Vagina (tissue), 2 donors: Measurements from ENCODE around the gene CD58.
"Not testable (repeated sequence)": the region's sequence is repeated elsewhere in the genome, so short reads cannot be mapped to it uniquely, and the experiment has no call there.

ENCODE experiments used
- POLR2AphosphoS5 ChIP-seq, 2 donors: sonication (generic); formaldehyde crosslinking; IDR thresholded peaks; one replicate each; pipeline ENCODE4 v1.9.0; 2017; ENCODE audit warnings: antibody characterized with exemption in 2 of 2, mild to moderate bottlenecking in 2 of 2, low read depth in 1 of 2; ENCODE audit not compliant: insufficient read depth in 1 of 2
- TF ChIP-seq, protein P1 (sequence below), 3 experiments: fragments of 450-650 bp in 2 of 3; fragments of 200-600 bp in 1 of 3; sonication (generic) in 1 of 3; IDR thresholded peaks; one replicate each; pipeline ENCODE4 v1.5.1; 2017 to 2019; ENCODE audit warnings: antibody characterized with exemption in 3 of 3, mild to moderate bottlenecking in 2 of 3, moderate library complexity in 2 of 3

DNA sequence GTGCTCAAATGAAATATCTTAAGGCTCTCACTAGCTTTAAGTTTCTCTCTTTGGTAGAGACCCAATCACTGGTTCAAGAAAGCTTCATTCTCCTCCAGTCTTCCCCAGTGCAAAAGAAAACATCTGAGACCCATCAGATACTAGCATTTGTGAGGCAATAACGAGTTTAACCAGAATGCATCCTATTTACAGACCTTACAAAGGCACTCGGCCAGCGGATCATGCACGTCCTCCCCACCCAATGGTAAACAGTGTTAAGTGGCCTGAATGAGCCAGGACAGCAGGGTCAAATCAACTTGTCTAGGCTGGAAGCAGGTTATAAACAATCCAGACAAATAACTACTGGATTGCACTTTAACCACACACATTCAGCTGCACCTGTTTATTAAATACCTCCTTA lies 48.3 kb upstream of the CD58 start:
- not testable (repeated sequence) for TF ChIP-seq POLR2AphosphoS5 (IDR thresholded peaks at IDR 0.05; ENCODE audit: insufficient read depth in 1 of 2, low read depth in 1 of 2)
- TF ChIP-seq, protein P1, sequence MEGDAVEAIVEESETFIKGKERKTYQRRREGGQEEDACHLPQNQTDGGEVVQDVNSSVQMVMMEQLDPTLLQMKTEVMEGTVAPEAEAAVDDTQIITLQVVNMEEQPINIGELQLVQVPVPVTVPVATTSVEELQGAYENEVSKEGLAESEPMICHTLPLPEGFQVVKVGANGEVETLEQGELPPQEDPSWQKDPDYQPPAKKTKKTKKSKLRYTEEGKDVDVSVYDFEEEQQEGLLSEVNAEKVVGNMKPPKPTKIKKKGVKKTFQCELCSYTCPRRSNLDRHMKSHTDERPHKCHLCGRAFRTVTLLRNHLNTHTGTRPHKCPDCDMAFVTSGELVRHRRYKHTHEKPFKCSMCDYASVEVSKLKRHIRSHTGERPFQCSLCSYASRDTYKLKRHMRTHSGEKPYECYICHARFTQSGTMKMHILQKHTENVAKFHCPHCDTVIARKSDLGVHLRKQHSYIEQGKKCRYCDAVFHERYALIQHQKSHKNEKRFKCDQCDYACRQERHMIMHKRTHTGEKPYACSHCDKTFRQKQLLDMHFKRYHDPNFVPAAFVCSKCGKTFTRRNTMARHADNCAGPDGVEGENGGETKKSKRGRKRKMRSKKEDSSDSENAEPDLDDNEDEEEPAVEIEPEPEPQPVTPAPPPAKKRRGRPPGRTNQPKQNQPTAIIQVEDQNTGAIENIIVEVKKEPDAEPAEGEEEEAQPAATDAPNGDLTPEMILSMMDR (IDR thresholded peaks at IDR 0.05), result not testable (repeated sequence)
